ENCODE data around the gene TUBB2B. TPM values are rescaled to one million over a fixed set of nuclear protein-coding genes. Genes with fewer than 3 reads are reported as not detected.
"Not testable (repeated sequence)": the region's sequence is repeated elsewhere in the genome, so short reads cannot be mapped to it uniquely, and the experiment has no call there.

Gene TUBB2B
- total and polyA plus RNA-seq, 2 donors (not counting 3 experiments of a cell fraction or from before 2014, with no cell fraction given), result 5.1 to 8.3 TPM

GRCh38 chr6:3242768-3243167, 15.3 kb upstream of the TUBB2B start:
- intact Hi-C loops (cut with micrococcal nuclease), result no loop called here
- CTCF ChIA-PET, result interaction anchor here (0.7 to 2.3 kb wide), 3 partner anchors 9 to 218 kb away, joined by 3 to 11 read pairs (median 4); no protein-coding TSS in a partner anchor
- H3K9me1 ChIP-seq (replicated peaks; ENCODE audit: control insufficient read depth, extremely low read depth, insufficient read depth, low read length), result no peaks in the 10 kb centered on the region
- POLR2A ChIA-PET, result no interaction called here
- dilution Hi-C loops (cut with MboI; ENCODE audit: extremely low pct_ligation_motif_present, low sequenced_read_pairs), result no loop called here
- H4K20me1 ChIP-seq (replicated peaks; ENCODE audit: control insufficient read depth, extremely low read depth, insufficient read depth, low read length), result no peaks in the 10 kb centered on the region
- TF ChIP-seq EZH2 (IDR thresholded peaks at IDR 0.05; ENCODE audit: borderline replicate concordance, low read depth, low read length, severe bottlenecking), result no peak
- TF ChIP-seq JUN (IDR thresholded peaks at IDR 0.05; ENCODE audit: borderline replicate concordance, insufficient read depth, insufficient read length, low read depth), result no peak
- TF ChIP-seq MAX (IDR thresholded peaks at IDR 0.05; ENCODE audit: insufficient read depth, insufficient read length), result no peak
- TF ChIP-seq GATA2 (IDR thresholded peaks at IDR 0.05; ENCODE audit: insufficient read depth, insufficient read length, low read depth, low read length), result no peak
- no peak for TF ChIP-seq POLR2AphosphoS5 (IDR thresholded peaks at IDR 0.05; ENCODE audit: insufficient read depth, low read depth, low read length)
- H3K4me3 ChIP-seq (replicated peaks in 1 of 3; ENCODE audit: insufficient read depth in 1 of 3, low read depth in 1 of 3, low read length in 3 of 3), result no peak overlapping the region
- no peak overlapping the region for H2AFZ ChIP-seq (ENCODE audit: low read depth, low read length)
- H3K9ac ChIP-seq (replicated peaks; ENCODE audit: extremely low read depth, insufficient read depth, low read length), result no peak overlapping the region
- no peak overlapping the region for H3K4me2 ChIP-seq (ENCODE audit: insufficient read depth, low read length)
- H3K27ac ChIP-seq (ENCODE audit: insufficient read depth, low read depth, low read length), result no peak overlapping the region
- FAIRE-seq (no peak), DNase-seq (ENCODE audit: low read depth, low spot score) (no peak)
- no peaks in the 10 kb centered on the region for H3K9me3 ChIP-seq (replicated peaks; ENCODE audit: control insufficient read depth, insufficient read depth, low read length)
- H3K79me2 ChIP-seq (ENCODE audit: control insufficient read depth, insufficient read depth, low read length), result no peaks in the 10 kb centered on the region
- no TSS peak for BruUV-seq (replicated peaks)
- H3K36me3 ChIP-seq (ENCODE audit: control insufficient read depth in 2 of 2, extremely low read depth in 1 of 2, insufficient read depth in 2 of 2, low read length in 2 of 2), result no peaks in the 10 kb centered on the region
- no peaks in the 10 kb centered on the region for H3K4me1 ChIP-seq (ENCODE audit: control insufficient read depth, extremely low read depth, insufficient read depth, low read length)
- peaks cover 28 to 34% of the 10 kb centered on the region in 2 experiments for H3K27me3 ChIP-seq (ENCODE audit: control insufficient read depth in 2 of 2, insufficient read depth in 2 of 2, low read length in 2 of 2)

- H3K4me3 ChIP-seq (replicated peaks in 1 of 3; ENCODE audit: insufficient read depth in 1 of 3, low read depth in 1 of 3, low read length in 3 of 3); H4K20me1 ChIP-seq (replicated peaks; ENCODE audit: control insufficient read depth, extremely low read depth, insufficient read depth, low read length); FAIRE-seq; H3K36me3 ChIP-seq (ENCODE audit: control insufficient read depth in 2 of 2, extremely low read depth in 1 of 2, insufficient read depth in 2 of 2, low read length in 2 of 2); H3K9ac ChIP-seq (replicated peaks; ENCODE audit: extremely low read depth, insufficient read depth, low read length); H3K27ac ChIP-seq (ENCODE audit: insufficient read depth, low read depth, low read length); DNase-seq (ENCODE audit: low read depth, low spot score); H3K4me1 ChIP-seq (ENCODE audit: control insufficient read depth, extremely low read depth, insufficient read depth, low read length); dilution Hi-C loops (cut with MboI; ENCODE audit: extremely low pct_ligation_motif_present, low sequenced_read_pairs); H3K9me1 ChIP-seq (replicated peaks; ENCODE audit: control insufficient read depth, extremely low read depth, insufficient read depth, low read length); POLR2A ChIA-PET; H3K79me2 ChIP-seq (ENCODE audit: control insufficient read depth, insufficient read depth, low read length); BruUV-seq (replicated peaks); H3K4me2 ChIP-seq (ENCODE audit: insufficient read depth, low read length); intact Hi-C loops (cut with micrococcal nuclease); H2AFZ ChIP-seq (ENCODE audit: low read depth, low read length); H3K9me3 ChIP-seq (replicated peaks; ENCODE audit: control insufficient read depth, insufficient read depth, low read length): not testable (repeated sequence)
- peaks cover 30 to 34% of the 10 kb centered on the region in 2 experiments for H3K27me3 ChIP-seq (ENCODE audit: control insufficient read depth in 2 of 2, insufficient read depth in 2 of 2, low read length in 2 of 2)
- CTCF ChIA-PET, result interaction anchor here (2.3 kb wide), 1 partner anchor 10 kb away, joined by 11 read pairs; no protein-coding TSS in a partner anchor
These were observed 14.3 kb upstream of the TUBB2B start for GRCh38 chr6:3241745-3242144.
